GM23338 (cell line): Measurements from ENCODE around the gene RHBDF2.

Experiments used
- CREB1 ChIP-seq: fragments of 250-450 bp; sonication (Bioruptor Pico); IDR thresholded peaks from 2 replicates; pipeline ENCODE4 v1.5.0; 2020; ENCODE audit warnings: low read depth, mild to moderate bottlenecking, moderate library complexity
- CTCF ChIP-seq, 2 experiments: fragments of 200-600 bp in 1 of 2; sonication (generic) in 1 of 2; conservative IDR thresholded peaks; 2 replicates each; pipeline versions ENCODE4 v1.5.1 to v1.6.1; 2016 to 2017; ENCODE audit warnings: antibody characterized with exemption in 2 of 2, low read depth in 2 of 2, mild to moderate bottlenecking in 2 of 2, moderate library complexity in 1 of 2
- EZH2 ChIP-seq: fragments of 200-600 bp; sonication (generic); IDR thresholded peaks from one replicate; pipeline ENCODE4 v1.8.0; 2017; ENCODE audit warnings: antibody characterized with exemption, mild to moderate bottlenecking, low read depth; ENCODE audit not compliant: unreplicated experiment
- EZH2phosphoT487 ChIP-seq: fragments of 200-600 bp; sonication (generic); IDR thresholded peaks from one replicate; pipeline ENCODE4 v1.8.1; 2018; ENCODE audit warnings: antibody characterized with exemption; ENCODE audit not compliant: unreplicated experiment
- JUNB ChIP-seq: IDR thresholded peaks from one replicate; pipeline ENCODE4 v1.6.1; 2016; ENCODE audit warnings: antibody characterized with exemption; ENCODE audit not compliant: unreplicated experiment
- POLR2AphosphoS5 ChIP-seq: IDR thresholded peaks from 2 replicates; pipeline ENCODE4 v1.6.1; 2016; ENCODE audit warnings: antibody characterized with exemption, low read depth
- REST ChIP-seq: IDR thresholded peaks from one replicate; pipeline ENCODE4 v1.6.1; 2018; ENCODE audit warnings: antibody characterized with exemption; ENCODE audit not compliant: unreplicated experiment

GRCh38 chr17:76538941-76539570, 37.8 kb upstream of the RHBDF2 start:
- TF ChIP-seq EZH2 (no peak), POLR2AphosphoS5 (no peak), CTCF (conservative IDR thresholded peaks at IDR 0.05; ENCODE audit: low read depth in 2 of 2) (no peak), REST (no peak), CREB1 (CRISPR knock-in tag) (no peak), EZH2phosphoT487 (no peak), JUNB (no peak)
